GM04504 (cell line): ENCODE data around the gene FUS.

Experiments
- DNase-seq: peaks from one replicate; pipeline ENCODE4 v3.0.0-alpha.2; 2012; ENCODE audit warnings: low read depth

The FUS gene

DNA sequence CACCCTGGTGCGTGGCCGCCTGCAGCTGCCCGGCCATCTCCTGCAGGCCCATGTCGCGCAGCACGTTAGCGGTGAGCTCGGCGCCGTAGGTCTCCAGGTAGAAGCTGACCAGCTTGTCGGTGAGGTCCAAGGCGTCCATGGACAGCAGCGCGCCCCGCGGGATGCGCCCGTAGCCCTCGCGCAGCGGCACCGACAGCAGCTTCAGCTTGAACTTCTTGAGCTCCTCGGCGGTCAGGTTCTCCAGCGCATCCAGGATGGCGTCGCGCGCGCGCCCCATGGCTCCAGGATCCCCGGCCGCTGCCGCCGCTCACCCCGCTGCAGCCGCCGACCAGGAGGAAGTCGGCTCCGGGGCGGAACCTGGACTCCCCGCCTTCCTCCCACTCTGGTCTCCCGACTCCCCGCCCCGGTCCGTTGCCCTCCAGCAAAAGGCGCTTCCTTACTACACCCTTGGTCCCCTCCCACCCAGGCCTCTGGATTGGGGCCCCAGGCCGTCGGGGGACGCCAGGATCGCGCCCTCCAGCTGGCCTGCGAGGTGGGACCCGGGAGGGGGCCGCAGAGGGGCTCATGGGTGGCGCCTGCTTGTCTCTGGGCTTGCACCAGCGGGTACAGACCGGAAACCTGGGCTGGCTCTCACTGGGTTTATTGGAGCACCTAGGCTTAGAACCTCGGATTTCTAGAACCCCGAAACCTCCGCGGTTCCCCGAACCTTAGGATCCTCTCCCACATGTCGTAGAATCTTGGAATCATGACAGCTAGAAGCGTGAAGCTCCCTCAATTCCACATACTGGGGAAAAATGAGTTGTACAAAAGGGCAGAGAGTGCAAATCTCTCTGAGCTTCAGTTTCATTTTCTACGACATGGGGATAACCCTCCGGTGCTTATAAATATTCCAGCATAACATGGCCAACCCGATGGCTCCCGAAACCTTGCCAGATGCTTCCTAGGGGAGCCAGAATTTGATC is 22.8 kb downstream of the FUS start, which contains the start of gene PYCARD:
Gene PYCARD (minus strand): TSS at position 347 of the 962 bp plus-strand sequence. CDS start 70 bp downstream, at position 277.
- DNase-seq, result no peak

DNA sequence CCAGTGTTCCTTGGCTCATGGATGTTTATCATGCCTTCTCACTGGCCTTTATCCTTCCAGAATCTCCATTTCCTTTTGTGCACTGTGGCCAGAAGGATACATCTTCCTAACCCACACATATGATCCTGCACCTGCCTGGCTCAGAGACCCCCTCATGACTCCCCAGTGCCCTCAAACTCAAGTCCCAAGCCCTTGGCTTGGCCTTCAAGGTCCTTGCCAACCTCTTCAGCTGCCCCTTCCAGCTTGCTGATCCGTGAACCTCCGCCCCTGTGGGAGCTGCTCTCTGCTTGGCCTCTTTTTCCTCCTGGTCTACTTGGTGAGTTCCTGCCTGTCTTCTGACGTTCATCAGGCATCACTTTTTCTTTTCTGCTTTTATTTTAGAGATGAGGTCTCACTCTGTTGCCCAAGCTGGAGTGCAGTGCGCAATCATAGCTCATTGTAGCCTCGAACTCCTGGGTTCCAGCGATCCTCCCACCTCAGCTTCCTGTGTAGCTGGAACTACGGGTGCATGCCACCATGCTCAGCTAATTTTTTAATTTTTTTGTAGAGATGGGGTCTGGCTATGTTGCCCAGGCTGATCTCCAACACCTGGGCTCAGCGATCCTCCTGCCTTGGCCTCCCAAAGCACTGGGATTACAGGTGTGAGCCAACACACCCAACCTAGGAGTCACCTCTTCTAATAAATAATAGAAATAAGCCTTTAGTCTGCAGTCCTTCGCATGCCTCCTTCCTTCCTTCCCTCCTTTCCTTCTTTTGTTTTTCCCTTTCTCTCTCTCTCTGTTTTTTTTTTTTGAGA is 25.1 kb downstream of the FUS start:
- DNase-seq, result no peak

DNA sequence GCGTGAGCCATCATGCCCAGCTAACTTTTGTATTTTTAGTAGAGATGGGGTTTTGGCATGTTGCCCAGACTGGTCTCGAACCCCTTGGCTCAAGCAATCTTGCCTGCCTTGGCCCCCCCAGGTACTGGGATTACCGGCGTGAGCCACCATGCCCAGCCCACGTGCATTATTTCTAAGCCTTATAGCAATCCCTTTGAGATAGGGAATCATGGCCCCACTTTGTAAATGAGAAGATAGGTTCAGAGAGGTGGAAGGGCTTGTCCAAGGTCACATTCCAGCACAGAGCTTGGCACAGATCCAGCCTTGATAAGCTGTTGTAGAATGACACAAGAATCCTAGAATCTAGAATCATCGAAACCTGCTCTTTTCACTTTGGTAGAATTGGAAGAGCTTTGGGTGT is 26.8 kb downstream of the FUS start:
- DNase-seq, result no peak

DNA sequence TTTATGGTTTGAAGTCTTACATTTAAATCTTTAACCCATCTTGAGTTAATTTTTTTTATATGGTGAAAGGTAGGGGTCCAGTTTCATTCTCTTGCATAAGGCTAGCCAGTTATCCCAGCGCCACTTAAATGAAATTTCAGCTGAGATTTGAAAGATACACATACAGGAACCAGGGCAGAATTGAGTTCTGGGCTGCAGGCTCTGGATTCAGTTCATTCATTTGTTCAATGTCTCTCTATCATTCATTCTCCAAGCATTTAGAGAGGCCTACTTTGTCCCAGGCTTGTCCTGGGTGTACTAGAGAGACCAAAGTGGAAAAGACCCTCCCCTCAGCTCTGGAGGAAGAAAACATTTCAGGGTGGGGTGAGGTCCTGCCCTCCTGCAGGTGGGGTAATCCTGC is 33.4 kb downstream of the FUS start:
- no peak for DNase-seq

DNA sequence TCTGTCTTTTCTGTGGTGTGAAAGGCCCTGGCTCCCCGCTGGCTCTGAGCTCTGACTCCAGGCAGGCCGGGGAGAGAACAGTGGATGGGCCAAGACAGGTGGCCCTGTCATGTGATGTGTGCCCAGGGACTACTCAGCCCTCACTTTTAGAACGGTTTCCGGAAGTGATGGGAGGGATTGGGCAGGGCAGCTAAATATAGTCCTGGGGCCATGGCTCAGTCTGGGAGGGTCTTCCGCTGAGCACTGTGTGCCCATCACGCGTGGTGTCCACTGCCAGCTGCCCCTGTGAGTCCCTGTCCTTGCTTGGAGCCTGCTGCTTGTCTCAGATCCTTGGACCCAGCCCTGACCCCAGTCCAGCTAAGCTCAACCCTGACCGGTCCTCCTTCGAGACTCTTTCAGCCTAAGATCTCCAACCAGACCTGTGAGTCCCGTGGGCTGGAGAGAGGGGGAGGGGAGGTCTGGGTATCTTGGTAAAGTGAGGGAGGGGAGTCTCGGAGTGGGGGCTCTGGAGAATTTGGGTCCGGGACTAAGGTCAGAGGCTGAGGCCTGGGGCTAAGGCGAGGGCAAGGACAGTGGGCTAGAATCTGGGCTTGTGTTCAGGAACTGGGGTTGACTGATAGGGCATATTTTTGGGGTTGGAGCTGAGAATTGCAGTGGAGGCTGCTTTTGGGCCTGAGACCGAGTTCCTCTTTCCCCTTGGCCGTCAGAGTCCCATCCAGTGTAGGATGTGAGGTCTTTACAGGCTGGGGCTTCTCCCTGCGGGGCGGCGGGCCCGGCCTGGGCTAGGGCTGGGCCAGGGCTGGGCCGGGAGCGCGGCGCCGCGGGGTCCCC is 34.2 kb downstream of the FUS start, which contains the start of gene TRIM72:
Gene TRIM72 (plus strand): TSS at position 243 of the 831 bp plus-strand sequence. CDS start 620 bp downstream, outside the sequence.
- no peak for DNase-seq

DNA sequence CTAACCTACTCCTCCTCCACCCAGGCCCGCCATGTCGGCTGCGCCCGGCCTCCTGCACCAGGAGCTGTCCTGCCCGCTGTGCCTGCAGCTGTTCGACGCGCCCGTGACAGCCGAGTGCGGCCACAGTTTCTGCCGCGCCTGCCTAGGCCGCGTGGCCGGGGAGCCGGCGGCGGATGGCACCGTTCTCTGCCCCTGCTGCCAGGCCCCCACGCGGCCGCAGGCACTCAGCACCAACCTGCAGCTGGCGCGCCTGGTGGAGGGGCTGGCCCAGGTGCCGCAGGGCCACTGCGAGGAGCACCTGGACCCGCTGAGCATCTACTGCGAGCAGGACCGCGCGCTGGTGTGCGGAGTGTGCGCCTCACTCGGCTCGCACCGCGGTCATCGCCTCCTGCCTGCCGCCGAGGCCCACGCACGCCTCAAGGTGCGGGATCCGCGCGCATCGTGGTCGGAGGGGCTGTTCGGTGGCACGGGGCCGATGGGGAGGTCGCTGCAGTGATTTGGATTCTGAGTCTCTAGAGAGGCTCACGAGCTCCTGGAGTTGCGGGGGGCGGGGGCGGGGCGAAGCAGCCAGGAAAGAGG is 34.9 kb downstream of the FUS start:
- no peak for DNase-seq

DNA sequence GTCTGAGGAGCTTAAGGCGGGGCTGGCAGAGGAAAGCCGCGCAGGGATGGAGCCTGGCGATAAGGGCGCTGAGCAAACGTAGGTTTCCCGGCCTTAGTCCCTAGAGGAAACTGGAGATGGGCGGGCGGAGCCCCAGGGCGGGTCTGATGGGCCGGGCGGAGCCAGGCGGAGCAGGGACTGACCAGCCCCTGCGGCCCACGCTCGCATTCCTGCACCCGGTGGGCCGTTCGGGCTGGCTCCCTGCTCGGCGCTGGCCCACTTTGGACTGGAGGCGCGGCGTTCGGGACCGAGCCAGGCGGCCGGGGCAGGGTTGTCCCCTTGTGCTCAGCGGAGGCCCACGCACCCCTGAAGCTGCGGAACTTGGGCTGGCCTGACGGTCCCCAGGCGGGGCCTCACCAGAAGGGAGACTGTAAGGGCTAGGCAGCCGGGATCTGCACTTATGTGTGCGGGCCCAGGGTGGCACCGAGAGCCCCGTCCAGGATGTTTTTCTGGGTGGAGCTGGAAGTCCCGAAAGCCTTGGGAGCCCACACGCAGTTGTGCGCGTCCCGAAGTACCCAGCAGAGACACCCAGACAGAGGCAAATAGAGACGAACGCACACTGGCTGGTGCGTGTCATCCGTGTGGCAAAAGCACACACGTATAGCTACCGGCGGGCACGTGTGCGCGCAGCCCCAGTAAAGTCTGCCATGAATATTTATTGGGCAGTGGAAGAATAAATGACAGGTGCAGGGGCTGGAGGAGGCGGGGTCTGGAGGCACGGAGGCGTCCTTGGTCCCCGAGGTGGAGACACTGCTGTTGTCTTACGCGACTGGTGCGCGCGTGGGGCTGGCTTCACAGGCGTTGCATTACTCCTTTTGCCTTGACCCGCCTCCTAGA is 35.6 kb downstream of the FUS start:
- DNase-seq, result no peak

DNA sequence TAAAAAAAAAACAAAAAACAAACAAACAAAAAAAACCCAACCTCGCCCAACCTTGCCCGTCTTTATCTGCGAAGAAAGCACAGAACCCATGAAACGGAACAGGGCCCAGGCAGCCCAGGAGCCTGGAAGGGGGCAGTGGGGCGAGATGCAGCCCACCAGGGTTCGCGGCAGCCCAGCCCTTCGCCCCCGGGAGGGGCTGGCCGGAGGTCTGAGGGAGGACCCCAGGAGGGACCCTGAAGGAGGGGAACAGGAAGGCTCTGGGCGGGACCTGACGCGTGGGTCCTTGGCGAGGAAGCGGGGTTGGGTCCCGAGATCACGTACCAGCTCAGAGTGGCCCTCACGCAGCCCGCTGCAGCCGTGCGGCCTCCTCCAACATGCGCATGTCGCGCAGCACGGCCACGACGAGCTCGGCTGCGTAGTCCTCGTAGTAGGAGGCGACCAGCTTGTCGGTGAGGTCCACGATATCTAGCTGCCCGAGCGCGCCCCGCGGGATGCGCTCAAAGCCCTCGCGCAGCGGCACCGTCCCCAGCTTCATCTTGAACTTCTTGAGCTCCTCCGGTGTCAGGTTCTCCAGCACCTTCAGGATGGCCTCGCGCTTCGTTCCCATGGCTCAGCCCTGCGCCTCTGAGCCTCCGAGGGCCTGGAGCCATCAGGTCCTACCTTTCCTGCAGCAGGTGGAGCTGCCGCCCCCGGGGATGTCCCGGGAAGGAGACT is 36.6 kb downstream of the FUS start, which contains the start of gene PYDC1:
Gene PYDC1 (minus strand): TSS at position 714 of the 714 bp plus-strand sequence. CDS start 107 bp downstream, at position 607.
- DNase-seq, result no peak

DNA sequence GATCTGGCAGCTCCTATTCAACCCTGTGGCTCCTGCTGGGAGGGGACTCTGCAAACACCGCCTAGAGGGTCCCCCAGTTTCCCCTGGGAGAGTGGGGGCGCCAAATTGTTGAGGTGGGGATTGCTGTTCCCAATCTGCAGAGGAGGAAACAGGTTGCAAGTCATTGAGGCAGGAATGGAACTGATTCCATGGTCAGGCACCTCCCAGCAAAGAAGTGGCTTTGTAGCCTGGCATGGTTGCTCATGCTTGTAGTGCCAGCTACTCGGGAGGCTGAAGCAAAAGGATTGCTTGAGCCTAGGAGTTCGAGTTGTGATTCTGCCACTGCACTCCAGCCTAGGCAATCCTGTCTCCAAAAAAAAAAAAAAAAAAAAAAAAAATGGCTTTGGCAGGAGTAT is 37.2 kb downstream of the FUS start:
- DNase-seq, result no peak

DNA sequence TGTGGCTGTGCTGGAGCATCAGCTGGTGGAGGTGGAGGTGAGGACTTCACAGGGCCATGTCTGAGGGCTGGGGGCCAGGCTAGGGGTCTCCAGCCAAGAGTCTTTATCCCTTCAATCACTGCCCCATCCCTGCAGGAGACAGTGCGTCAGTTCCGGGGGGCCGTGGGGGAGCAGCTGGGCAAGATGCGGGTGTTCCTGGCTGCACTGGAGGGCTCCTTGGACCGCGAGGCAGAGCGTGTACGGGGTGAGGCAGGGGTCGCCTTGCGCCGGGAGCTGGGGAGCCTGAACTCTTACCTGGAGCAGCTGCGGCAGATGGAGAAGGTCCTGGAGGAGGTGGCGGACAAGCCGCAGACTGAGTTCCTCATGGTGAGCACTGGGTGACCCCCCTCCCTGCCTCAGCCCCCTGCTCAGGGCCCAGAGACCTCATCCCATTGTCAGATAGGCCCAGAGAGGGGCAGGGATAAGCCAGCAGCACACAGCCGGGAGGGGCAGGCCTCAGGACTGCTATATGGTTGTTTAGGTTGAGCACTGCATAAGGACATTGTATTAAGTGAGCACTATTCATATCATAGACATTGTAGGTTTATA is 39.3 kb downstream of the FUS start:
- no peak for DNase-seq

DNA sequence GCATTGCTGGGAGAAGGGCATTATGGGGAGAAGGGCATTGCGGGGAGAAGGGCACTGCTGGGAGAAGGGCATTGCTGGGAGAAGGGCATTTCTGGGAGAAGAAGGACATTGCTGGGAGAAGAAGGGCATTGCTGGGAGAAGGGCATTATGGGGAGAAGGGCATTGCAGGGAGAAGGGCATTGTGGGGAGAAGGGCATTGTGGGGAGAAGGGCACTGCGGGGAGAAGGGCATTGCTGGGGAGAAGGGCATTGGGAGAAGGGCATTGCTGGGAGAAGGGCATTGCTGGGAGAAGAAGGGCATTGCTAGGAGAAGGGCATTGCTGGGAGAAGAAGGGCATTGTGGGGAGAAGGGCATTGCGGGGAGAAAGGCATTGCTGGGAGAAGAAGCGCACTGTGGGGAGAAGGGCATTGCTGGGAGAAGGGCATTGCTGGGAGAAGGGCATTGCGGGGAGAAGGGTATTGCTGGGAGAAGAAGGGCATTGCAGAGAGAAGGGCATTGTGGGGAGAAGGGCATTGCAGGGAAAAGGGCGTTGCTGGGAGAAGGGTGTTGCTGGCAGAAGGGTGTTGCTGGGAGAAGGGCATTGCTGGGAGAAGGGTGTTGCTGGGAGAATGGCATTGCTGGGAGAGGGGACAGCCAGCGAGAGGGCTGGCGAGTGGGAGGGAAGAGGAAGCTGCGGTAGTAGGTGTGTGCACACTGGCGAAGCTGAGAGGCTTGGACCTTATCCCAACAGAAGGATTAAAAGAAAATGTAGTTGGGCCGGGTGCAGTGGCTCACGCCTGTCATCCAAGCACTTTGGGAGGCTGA is 41.6 kb downstream of the FUS start:
- DNase-seq, result no peak

DNA sequence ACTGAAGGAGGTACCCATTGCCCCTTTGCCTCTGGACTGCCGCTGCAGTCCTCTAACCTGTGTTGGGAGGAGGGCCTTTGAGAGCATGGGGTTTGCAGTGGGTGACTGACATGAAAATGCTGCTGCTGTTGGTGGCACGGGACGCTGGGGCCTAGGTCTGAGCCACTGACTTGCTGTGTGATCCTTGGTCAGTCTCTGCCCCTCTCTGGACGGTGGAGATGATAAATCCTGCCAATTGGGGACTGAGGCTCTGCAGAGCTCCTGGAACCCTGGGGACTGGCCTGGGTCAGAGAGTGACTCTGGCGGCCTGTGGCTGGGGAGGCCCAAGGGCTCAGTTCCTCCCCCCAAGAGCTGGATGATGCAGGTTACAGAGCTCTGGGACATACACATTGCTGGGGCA is 43.1 kb downstream of the FUS start:
- DNase-seq, result no peak

DNA sequence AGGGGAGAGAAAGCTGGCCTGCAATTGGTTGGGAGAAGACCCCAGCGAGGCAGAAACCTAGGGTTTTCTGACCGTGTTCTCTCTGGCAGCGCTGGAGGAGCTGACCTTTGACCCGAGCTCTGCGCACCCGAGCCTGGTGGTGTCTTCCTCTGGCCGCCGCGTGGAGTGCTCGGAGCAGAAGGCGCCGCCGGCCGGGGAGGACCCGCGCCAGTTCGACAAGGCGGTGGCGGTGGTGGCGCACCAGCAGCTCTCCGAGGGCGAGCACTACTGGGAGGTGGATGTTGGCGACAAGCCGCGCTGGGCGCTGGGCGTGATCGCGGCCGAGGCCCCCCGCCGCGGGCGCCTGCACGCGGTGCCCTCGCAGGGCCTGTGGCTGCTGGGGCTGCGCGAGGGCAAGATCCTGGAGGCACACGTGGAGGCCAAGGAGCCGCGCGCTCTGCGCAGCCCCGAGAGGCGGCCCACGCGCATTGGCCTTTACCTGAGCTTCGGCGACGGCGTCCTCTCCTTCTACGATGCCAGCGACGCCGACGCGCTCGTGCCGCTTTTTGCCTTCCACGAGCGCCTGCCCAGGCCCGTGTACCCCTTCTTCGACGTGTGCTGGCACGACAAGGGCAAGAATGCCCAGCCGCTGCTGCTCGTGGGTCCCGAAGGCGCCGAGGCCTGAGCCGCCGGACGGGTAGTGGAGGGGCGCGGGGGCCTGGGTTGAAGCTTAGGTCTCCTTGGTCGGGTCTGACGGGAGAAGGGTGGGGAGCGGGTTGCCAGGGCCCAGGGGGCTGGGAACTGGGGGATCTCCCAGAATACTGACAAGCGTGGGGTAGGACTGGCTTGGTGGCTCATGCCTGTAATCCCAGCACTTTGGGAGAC is 44.4 kb downstream of the FUS start:
- DNase-seq, result no peak

DNA sequence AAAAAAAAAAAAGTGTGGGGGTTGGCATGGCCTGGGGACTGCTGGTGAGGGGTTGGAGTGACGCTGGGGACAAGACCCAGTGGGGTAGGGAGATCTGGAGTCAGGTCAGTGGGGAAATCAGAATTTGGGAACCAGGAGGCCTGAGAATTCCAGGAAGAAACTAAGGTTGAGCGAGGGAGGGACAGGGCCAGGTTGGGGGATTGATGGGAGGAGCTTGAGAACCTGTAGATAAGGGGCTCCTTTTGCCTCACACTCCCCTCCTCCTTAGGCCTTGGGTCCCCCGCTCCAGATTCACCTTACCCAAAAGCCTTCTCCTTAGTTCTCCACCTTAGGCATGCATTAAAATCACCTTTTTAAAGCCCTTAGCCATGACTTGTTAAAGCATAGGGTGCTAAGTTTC is 45.3 kb downstream of the FUS start:
- DNase-seq, result no peak

DNA sequence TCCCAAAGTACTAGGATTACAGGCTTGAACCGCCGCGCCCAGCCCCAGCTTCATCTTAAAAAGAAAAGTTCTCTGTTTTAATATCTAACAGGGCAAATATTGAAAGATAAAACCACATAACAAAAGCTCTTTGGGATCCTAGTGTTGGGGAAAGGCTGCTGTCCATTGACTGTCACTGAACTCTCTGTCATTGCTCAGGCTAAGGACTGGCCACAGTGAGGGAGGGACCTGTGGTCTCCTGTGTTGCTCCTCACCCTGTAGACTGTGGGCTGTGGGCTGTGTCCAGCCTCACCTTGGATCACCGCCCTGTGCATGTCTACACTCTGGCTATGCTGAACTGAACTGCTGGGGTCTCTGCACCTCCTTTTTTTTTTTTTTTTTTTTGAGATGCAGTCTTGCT is 48.3 kb downstream of the FUS start:
- DNase-seq, result no peak

DNA sequence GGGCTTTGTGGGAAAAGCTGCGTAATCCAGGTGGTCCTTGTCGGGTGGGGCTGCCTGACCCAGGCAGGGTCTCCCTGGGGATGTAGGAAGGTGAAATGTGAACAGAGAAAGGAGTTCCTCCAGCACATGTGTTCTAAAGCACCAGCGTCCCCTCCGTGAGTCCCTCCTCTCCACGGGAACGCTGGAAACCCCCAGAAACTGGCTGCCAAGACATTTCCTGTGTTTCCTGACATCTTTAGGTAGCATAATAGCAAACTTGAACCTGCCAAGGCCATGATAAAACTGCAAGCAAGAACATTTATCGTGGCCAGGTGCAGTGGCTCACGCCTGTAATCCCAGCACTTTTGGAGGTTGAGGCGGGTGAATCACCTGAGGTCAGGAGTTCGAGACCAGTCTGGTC is 49.6 kb downstream of the FUS start:
- DNase-seq, result no peak

DNA sequence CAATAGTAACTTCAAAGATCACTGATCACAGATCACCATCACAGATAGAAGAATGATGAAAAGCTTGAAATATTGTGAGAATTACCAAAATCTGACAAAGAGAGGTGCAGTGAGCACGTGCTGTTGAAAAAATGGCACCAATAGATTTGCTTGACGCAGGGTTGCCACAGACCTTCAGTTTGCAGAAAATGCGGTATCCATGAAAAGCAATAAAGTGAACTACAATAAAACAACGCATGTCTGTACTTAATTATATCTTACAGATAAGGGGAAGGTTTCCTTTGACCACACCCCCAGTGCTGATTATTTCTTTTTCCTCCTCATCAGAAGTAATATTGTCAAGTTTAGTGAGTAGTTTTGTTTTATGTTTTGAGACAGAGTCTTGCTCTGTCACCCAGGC is 58.1 kb downstream of the FUS start:
- DNase-seq, result no peak
